ENCODE data around the gene DUSP16.
A peak's percentile ranks its signal among the peaks of the same experiment; 100 is the strongest.
"Not testable (repeated sequence)": the region's sequence is repeated elsewhere in the genome, so short reads cannot be mapped to it uniquely, and the experiment has no call there.

Gene DUSP16, protein sequence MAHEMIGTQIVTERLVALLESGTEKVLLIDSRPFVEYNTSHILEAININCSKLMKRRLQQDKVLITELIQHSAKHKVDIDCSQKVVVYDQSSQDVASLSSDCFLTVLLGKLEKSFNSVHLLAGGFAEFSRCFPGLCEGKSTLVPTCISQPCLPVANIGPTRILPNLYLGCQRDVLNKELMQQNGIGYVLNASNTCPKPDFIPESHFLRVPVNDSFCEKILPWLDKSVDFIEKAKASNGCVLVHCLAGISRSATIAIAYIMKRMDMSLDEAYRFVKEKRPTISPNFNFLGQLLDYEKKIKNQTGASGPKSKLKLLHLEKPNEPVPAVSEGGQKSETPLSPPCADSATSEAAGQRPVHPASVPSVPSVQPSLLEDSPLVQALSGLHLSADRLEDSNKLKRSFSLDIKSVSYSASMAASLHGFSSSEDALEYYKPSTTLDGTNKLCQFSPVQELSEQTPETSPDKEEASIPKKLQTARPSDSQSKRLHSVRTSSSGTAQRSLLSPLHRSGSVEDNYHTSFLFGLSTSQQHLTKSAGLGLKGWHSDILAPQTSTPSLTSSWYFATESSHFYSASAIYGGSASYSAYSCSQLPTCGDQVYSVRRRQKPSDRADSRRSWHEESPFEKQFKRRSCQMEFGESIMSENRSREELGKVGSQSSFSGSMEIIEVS

DNA sequence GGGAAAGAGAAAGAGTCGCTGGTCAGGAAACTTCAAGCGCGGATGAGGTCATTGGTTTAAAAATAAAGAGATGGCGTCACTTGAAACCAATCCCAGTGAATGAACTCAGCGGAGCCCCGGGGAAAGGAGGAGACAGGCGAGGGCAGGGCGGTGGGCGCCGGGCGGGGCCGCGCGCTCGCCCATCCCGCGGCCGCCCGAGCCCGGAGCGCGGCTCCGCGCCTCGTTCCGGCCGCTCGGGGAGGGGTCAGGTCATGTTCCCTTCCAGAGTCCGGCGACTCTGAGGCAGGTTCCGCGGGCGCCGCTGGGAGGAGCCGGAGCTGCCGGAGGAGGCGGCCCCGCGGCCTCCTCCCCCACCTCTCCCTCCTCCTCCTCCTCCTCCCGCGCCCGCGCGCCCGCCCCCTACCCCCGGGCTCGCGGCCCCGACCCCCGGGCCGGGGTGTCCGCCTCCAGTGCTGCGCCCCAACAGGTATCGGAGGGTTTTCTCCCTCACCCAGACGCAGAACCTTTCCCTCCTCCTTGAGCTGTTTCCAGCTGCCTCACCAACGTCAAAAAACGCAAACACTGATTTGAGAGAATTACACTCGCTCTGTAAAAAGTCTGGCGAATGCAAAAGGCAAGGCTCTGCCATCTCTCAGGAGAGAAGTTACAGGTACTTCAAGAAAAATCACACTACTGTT is at the start of gene DUSP16:
DUSP16 (minus strand) TSS at position 279 of the 677 bp plus-strand sequence. CDS start 41,765 bp downstream, outside the sequence.
- DNase-seq: peak; percentile 95

DNA sequence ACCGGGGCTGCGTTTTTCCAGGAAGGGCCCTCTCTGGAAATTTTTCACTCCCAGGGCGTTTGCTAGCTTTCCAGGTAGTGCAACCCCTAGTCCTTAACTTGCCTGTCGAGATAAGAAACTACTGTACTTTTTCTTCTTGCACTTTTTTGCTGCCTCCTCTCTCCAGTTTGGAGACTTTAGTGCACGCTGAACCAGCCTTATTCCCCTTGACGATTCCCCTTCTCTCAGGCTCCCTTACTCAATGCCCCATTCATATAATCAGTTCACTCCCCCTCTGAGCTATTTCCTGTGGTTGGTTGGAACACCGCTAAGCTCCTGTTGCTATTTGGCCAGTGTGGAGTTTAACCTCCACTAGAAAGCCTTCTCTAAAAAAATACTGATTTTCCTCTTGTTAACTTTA is 49.7 kb upstream of the DUSP16 start:
- DNase-seq: peak; percentile 58

DNA sequence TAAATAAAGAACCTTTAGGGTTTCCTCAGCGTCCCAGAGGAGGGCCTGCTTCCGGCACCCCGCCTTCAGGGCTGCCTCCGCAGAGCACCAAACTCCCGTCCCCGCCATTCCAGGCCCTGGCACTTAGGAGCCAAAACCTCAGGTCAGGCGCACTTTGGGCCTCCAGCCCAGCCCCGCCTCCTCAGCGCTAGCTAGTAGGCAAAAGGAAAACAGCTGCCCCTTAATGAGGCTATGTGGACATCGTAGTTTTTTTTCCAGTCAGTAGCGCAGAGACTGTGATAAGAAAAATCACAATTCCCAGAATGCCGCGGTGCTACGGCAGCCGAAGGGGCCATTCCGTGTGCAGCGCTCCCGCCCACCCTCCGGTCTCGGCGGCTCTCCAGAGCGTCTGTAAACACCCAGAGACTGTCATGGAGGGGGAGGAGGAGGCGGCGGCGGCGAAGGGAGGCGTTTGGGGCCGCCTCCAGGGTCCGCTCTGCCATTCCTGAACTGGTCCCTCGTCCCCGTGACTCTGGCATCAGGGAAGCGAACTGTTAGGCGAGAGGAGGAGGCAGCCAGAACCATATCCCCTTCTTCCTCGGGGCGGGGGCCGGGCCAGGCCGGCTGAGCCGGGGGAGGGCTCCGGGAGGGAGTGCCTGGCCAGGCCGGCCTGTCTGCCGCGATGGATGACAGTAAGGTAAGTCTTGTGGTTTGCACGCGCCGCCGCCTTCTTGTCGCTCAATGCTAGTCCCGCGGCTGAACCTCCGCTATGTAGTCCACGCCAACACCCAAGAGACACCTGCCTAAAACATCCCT is 49.0 kb upstream of the DUSP16 start, which contains the start of gene CREBL2:
CREBL2 (plus strand) TSS at position 365 of the 795 bp plus-strand sequence; CDS start at position 662, 297 bp downstream.
- peak; percentile 95 for DNase-seq

DNA sequence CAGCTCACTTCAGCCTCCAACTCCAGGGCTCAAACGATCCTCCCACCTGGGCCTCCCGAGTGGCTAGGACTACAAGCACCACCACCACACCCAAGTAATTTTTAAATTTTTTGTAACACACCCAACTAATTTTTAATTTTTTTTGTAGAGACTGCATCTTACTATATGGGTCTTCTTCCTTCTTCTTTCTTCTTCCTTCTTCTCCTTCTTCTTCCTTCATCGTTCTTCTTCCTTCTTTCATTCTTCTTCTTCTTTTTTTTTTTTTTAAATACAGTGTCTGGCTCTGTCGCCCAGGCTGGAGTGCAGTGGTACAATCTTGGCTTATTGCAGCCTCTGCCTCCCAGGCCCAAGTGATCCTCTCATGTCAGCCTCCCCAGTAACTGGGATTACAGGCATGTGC is 48.0 kb upstream of the DUSP16 start:
- DNase-seq: no peak

DNA sequence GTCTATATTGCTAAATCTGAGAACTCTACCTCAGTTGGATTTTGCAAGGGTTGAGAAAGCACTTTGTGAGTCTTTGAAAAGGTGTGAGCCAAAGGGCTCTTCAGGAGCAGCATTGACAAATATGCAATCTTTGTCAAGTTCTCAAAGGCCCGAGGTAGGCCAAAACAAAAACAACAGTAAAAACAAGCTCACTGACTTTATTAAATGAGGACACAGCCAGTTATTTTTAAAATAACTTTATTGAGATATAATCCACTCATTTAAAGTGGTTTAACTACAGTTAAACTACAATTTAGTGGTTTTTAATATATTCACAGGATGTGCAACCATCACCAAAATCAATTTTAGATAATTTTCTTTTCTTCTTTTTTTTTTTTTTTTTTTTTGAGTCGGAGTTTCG is 47.0 kb upstream of the DUSP16 start:
- DNase-seq: no peak

DNA sequence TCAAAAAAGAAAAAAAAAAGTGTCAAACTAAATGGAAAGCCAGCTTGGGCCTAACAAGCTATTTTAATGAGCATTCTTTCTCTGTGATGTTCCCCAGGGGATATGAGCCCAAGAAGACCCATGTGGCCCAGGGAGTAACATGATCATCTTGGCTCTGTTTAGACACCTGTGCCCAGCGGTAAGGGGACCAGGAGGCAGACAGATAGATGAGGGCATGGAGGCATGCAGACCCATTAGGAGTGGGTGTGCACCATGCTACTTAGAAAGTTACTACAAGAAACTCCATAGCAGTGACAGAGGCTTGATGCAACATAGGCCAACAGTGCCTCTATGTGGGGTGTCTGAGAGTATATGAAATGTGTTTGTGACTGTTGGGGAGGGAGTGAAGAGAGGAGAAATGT is 45.9 kb upstream of the DUSP16 start:
- DNase-seq: no peak

DNA sequence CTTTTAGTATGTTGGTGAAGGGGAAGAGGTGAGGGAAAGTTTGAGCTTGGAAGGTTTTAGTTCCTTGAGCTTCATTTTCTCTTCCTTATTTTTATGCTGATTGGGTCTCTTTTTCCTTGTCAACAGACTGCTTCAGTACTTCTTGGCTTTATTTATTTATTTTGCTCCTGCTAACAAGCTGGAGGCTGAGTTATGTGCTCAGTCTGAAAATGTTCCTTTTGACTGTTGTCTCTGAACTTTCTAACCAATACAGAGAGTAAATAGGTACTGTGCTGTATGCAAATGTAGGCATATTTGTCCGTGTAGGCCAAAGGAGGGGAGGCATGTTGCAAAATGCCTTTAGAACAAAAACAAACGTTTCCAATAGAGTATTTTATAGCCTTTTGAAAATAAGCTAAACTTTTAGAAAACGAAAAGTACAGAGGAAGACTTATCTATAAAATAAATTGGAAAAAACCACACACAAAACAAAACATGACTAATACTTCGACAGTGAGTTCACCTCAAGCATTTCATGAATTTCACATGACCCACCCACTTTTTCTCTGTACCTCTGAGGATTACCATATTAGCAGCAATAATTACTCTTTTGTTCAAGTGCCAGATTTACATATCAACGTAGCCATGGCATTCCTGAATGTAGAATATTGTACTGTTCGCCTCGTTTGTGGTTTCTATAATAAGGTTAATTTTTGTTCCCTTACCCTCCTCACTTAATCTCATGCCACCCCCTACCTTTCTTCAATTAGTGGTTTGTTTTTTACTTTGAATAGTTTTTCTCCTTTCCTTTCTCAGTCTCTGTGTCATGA is 44.3 kb upstream of the DUSP16 start:
- peak; percentile 66 for DNase-seq

DNA sequence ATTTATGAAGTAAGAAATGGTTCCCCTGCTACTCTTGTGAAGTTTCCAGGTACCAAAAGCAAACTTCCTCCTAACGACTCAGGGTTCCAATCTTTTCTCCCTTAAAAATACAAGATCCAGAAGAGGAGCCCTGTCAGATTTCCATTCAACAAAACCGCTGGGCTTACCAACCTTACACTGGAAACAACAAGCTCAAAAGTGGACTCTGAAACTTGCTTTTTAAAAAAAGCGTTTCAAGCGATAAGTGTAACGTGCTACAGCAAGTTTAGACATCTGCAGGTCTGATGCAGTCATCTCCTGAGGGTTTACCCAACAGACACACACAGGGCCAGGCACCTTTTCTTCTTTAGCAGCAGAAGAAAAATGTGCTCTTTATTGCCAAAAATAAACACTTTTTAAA is 42.1 kb upstream of the DUSP16 start:
- no peak for DNase-seq

DNA sequence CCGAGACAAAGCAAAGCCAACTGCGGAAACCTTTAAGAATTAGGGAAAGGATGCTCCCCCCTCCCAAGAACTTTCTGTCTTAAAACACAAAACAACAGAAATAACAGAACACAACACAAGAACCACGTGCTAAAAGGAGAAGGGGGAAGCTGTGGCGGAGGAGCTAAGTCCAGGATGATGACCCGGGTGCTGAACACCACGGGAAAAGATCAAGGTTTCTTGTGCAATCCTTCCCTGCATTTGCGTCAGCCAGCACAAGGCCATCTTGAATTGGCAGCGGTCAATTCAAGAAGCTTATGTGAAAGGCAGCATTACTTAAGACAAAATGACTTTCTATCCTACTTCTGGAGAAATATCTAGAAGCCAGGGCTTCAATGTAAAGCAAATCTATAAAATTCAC is 38.0 kb upstream of the DUSP16 start:
- DNase-seq: no peak

DNA sequence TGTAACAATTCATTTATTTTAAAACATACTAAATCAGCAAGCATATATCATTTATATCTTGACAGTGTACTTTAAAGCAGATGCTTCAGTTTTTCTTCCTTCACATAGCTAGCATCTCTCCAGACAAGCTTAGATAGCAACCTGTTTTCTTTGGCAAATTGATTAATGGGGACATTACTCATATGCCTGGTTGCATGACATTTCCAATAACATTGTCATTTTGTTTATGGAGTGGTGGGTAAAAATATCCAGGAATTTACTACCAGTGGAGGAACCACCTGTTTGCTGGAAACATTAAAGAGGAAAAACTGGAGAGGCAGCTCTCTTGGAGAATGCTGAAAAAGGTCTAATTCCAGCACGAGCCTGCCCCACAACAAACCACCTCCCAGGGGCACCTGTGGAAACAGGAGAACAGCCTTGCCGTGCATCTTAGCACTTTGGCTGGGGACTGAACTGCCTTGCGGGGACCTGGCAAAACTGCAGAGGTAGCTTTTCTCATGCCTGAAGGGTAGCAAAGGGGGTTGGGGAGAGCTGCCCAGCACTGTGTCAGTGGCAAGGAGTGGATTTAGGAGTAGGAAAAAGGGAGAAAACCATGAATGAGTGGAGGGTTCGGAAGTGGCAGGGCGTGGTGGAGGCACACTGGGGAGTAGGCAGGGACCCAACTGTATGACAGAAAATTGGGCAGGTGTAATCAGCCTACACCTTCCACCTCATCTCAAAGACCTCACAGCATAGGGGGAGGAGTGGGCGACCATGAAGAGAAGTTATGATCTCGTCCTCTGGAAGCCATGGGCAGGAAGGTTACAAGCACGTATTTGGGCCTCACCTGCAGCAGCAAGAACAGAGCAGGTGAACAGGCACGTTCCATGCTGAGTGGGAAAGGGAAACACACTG is 37.3 kb upstream of the DUSP16 start:
- no peak for DNase-seq

DNA sequence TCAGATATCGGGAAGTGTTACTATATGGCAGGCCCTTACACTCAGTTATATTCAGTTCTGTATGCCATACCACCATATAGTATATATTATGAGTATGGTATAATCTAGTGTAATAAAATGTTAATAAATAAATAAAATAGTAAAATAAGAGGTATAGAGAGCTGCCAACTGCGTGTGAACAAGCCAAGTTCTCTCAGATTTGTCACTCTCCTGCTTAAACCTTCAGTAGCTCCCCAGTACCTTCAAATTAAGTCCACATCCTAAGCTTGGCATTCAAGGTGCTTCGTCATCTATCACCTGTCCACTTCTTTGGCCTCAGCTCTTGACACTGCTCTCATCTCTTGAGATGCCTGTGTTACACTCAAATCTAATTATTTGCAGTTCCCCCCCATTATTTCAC is 36.2 kb upstream of the DUSP16 start:
- no peak for DNase-seq

DNA sequence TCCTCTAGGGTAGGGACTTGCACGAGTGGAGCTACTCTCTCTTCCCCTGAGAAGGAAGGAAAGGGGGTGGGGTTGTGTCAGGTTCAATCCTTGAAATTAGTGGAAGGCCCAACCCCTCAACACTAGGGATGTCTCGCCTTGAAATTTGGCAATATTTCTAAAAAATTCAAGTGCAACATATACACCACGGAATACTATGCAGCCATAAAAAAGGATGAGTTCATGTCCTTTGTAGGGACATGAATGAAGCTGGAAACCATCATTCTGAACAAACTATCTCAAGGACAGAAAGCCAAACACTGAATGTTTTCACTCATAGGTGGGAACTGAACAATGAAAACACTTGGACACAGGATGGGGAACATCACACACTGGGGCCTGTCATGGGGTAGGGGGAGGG is 33.9 kb upstream of the DUSP16 start:
- DNase-seq: not testable (repeated sequence)

DNA sequence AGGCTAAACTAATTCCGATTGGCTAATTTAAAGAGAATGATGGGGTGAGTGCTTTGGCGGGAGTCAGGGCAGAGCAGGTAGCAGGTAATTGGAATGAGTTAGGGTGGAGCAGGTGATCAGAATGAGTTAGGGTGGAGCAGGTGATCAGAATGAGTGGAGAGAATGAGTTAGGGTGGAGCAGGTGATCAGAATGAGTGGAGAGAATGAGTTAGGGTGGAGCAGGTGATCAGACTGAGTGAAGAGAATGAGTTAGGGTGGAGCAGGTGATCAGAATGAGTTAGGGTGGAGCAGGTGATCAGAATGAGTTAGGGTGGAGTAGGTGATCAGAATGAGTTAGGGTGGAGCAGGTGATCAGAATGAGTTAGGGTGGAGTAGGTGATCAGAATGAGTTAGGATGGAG is 33.3 kb upstream of the DUSP16 start:
- DNase-seq: not testable (repeated sequence)

DNA sequence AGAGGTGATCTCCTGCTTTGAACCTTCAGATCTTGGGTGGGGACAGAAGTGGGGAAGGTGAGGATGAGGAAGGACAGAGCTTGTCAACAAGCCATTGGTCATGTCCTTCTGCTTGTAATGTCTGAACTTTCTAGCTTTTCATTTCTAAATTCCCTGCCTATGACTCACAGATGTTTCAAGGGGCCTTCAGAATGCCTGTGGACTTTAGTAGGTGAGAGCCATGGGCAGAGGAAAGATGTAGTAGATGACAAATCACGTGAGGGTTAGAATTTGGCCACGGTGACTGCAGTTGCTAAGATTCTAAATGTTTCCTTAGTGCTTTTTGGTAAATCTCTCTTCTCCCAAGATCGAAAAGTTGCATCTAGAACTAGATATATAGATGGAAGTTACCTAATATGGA is 30.3 kb upstream of the DUSP16 start:
- peak; percentile 67 for DNase-seq

DNA sequence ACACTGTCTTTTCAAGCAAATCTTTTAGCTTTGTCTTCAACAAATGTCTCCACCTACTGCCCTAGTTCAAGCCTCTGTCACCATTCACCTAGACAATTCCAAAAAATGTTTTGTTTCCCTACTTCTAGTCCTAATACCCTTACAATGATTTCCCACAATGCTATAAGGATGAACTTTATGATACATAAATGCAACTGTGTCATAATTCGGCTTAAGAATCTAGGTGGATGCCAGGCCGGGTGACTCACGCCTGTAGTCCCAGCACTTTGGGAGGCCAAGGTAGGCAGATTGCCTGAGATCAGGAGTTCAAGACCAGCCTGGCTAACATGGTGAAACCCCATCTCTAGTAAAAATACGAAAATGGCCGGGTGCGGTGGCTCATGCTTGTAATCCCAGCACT is 28.3 kb upstream of the DUSP16 start:
- DNase-seq: no peak

DNA sequence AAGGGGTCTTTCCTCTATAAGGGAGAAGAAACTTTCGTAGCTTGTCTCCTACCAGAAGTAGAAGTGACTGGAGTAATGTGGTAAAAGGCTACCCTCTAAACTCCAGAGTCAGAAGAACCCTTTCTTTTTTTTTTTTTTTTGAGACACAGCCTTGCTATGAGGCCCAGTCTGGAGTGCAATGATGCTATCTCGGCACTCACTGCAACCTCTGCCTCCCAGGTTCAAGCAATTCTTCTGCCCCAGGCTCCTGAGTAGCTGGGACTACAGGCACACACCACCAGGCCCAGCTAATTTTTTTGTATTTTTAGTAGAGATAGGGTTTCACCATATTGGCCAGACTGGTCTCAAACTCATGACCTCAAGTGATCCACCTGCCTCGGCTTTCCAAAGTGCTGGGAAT is 25.8 kb upstream of the DUSP16 start:
- not testable (repeated sequence) for DNase-seq

DNA sequence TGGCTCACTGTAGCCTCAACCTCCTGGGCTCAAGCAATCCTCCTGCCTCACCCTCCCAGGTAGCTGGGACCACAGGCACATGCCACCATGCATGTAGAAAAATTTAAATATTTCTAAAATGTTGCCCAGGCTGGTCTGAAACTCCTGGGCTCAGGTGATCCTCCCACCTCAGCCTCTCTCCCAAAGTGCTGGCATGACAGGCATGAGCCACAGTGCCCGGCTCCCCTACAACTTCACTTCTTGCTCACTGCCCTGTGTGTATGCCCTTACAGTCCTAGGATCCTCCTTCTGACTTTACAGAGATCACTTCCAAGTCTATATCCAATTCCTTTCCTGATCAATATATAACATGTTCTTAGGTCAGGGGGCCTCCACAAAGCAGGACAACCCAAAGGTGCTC is 25.2 kb upstream of the DUSP16 start:
- DNase-seq: no peak

DNA sequence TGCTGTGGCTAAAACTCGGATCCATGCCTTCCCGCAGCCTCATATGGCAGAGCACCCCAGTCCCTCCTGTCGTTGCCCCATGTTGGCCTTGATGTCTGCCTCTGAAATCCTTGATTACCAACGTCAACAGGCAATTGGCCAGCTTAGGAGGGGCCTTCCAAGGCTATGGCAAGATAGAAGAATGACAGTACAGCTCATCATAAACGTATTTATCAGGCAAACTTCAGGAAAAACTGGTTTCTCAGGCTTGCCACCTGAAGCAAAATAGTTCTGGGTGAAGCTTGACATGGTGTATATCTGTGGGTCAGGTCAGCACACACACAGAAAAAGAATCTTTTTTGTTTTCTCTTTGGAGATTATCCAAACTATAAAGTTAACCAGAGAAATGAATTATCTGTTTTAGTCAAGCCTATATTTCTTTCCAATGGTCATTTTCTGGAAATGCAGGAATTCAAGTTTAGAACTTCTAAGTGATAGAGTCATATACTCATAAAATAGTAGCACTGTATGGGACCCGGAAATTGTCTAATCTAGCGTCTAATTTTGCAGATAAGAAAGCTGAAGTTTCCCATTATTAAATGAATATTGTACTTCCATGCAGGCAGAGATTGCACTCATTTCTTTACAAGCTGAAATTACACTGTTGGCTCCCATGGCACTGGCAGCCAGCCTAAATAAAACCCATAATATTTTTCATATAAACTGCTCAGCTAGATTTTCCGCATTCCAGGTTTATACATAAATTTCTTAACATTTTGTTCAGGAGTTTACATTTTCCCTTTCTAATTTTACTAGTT is 24.4 kb upstream of the DUSP16 start:
- no peak for DNase-seq

DNA sequence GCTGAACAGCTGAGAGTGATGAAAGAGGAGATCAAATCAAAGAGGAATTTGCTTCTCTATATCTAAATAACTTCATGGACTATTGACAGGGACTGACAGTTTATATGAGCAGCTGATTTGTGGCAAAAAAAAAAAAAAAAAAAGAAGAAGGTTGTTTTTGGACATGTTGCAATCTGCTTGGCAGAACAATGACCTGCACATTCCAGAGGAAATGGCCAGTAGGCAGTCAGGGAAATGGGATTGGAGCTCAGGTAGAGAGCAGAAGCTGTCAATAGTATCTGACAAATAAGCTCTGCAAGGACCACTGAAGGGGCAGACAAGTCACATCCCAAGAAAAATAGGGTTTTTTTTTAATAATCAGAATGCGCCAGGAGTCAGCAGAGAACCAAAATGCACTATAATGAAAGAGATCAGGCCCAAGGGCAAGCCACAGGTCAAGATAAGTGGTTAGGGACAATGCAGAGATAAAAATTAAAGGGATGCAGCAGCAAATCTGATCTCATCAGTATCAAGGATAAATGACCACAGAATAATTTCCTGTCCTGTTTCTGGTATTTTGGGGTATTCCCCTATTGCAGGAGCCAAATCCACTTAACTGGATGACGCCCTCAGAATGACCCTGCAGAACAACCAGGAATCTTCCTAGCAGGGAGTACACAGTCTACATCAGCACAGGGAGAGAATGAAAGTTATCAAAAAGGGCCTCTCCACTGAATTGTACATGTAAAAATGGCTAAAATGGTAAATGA is 22.6 kb upstream of the DUSP16 start:
- no peak for DNase-seq

Data from fibroblast of skin of right quadriceps (primary cell).